ENCODE results near the gene SEMA3F.

GRCh38 chr3:50140990-50141389 is 14.1 kb upstream of the SEMA3F start:
- TF ChIP-seq CTCF (conservative IDR thresholded peaks at IDR 0.05) (no peak), EZH2 (IDR thresholded peaks at IDR 0.05; ENCODE audit: low read depth) (no peak)

Measured in PC-9 (cell line).